ENCODE results near the gene TMEM220.
"Not testable (repeated sequence)": the region's sequence is repeated elsewhere in the genome, so short reads cannot be mapped to it uniquely, and the experiment has no call there.

TMEM220 gene

DNA sequence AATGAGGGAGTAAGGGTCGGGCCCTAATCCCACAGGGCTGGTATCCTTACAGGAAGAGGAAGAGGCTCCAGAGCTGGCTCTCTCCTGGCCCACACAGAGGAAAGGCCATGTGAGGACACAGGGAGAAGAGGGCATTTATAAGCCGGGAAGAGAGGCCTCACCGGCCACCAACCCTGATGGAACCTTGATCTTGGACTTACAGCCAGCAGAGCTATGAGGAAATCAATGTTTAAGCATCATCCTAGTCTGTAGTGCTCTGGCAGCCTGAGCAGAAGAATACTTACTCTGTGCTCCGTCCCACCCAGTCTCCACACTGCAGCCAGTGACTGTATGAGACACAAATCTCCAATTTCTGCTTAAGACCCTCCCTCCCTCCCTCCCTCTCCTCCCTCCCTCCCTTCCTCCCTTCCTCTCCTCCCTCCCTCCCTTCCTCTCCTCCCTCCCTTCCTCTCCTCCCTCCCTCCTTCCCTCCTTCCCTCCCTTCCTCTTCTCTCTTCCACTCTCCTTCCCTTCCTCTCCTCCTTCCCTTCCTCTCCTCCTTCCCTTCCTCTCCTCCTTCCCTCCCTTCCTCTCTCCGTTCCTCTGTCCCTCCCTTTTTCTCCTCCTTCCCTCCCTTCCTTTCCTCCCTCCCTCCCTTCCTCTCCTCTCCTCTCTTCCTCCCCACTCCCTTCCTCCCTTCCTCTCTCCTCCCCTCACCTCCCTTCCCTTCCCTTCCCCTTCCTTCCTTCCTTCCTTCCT, 8.9 kb upstream of the TMEM220 start:
- TF ChIP-seq, protein P1, sequence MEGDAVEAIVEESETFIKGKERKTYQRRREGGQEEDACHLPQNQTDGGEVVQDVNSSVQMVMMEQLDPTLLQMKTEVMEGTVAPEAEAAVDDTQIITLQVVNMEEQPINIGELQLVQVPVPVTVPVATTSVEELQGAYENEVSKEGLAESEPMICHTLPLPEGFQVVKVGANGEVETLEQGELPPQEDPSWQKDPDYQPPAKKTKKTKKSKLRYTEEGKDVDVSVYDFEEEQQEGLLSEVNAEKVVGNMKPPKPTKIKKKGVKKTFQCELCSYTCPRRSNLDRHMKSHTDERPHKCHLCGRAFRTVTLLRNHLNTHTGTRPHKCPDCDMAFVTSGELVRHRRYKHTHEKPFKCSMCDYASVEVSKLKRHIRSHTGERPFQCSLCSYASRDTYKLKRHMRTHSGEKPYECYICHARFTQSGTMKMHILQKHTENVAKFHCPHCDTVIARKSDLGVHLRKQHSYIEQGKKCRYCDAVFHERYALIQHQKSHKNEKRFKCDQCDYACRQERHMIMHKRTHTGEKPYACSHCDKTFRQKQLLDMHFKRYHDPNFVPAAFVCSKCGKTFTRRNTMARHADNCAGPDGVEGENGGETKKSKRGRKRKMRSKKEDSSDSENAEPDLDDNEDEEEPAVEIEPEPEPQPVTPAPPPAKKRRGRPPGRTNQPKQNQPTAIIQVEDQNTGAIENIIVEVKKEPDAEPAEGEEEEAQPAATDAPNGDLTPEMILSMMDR (IDR thresholded peaks at IDR 0.05) = no peak
- no peak for TF ChIP-seq ZFX (IDR thresholded peaks at IDR 0.05; ENCODE audit: borderline replicate concordance)
- H3K27ac ChIP-seq = no peak overlapping the region

DNA sequence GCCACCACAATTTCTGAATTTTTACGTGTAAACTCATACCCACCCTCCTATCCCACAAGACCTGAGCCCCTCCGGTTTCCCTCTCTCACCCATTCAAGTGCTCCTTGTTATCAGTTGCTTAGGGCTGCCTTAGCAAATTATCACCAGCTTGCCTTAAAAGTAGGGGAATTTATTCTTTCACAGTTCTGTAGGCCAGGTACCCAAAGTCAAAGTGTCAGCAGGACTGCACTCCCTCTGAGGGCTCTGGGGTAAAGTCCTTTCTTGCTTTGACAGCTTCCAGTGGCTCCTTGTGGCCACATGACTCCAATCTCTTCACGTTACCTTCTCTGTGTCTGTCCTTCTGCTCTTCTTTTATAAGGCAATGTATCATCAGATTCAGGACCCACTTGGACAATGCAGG, 7.9 kb upstream of the TMEM220 start:
- no peak overlapping the region for H3K27ac ChIP-seq
- TF ChIP-seq, protein P1 (IDR thresholded peaks at IDR 0.05) = no peak

DNA sequence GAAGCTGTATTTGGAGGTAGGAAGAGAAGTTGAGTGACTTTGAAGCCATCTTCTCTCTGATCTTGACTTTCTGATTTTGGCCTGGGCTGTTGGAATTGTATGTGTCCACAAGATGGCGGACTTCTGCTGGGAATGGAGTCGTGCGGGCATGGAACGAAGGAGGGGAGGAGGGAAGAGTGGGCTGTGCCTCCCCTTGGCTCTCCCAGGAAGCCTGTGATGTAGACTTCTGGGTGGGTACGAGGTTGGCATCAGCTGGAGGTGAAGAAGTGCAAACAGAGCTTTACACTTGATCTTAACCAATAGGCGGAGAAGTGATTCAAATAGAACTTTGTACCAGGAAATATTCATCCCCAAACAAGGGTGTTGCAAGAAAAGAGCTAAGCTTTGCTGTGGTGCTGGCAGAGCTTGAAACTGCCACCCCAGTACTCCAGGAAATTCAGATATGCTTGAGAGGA, 7.4 kb upstream of the TMEM220 start:
- H3K27ac ChIP-seq = no peak overlapping the region
- TF ChIP-seq, protein P1 (IDR thresholded peaks at IDR 0.05) = peak; percentile 84
- no peak for TF ChIP-seq ZFX (IDR thresholded peaks at IDR 0.05; ENCODE audit: borderline replicate concordance)

DNA sequence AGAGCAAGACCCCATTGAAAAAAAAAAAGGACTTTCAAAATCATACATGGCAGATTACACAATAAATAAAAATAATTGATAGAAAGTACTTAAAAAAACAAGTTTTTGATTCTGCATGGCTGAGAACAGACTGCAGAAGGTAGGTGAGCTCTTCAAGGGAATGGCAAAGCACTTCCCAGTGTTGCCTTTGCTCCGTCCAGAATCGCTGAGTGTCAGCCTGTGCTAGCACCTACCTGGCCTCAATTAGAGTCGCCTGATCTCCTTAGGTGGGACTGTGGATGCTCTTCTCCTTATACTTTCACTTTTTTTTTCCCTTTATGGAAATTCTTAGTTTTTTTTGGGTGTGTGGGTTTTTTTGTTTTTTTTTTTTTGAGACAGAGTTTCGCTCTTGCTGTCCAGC, 6.0 kb upstream of the TMEM220 start:
- no peak for TF ChIP-seq ZFX (IDR thresholded peaks at IDR 0.05; ENCODE audit: borderline replicate concordance)
- TF ChIP-seq, protein P1 (IDR thresholded peaks at IDR 0.05) = no peak
- no peak overlapping the region for H3K27ac ChIP-seq

DNA sequence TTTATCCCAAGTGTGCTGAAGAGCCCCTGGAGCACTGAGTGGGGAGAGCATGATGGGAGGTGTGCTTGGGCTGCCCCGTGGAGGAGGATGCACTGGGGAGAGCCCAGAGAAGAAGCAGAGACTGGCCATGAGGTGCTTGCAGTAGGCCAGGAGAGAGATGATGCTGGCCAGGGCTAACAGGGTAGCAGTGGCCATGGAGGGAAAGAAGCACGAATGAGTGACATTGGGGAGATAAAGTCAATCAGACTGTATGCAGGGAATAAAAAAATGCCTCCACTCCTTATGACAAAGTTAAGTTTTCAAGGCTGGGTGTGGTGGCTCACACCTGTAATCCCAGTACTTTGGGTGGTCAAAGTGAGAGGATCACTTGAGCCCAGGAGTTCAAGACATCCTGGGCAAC, 5.4 kb upstream of the TMEM220 start:
- TF ChIP-seq ZFX (IDR thresholded peaks at IDR 0.05; ENCODE audit: borderline replicate concordance) = no peak
- TF ChIP-seq, protein P1 (IDR thresholded peaks at IDR 0.05) = no peak
- H3K27ac ChIP-seq = no peak overlapping the region

DNA sequence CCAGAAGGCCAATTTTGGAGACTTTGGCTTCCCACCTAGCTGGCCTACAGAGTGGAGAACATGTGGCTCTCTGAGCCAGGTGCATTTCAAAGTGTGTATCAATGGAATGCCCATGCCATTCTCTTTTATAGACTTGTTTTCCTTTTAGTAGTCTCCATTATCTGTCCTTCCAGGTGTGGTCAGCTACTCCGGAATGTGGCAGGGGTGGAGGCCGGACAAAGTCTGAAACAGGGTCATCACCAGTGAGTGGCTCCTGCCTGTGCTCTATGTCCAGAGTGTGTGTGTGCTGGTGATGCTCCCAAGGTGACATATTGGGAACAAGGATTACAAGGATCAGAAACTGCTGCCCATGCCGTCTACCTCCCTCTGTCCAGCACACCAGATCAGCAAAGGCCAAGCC, 3.8 kb upstream of the TMEM220 start:
- TF ChIP-seq ZFX (IDR thresholded peaks at IDR 0.05; ENCODE audit: borderline replicate concordance) = no peak
- TF ChIP-seq, protein P1 (IDR thresholded peaks at IDR 0.05) = no peak
- no peak overlapping the region for H3K27ac ChIP-seq

DNA sequence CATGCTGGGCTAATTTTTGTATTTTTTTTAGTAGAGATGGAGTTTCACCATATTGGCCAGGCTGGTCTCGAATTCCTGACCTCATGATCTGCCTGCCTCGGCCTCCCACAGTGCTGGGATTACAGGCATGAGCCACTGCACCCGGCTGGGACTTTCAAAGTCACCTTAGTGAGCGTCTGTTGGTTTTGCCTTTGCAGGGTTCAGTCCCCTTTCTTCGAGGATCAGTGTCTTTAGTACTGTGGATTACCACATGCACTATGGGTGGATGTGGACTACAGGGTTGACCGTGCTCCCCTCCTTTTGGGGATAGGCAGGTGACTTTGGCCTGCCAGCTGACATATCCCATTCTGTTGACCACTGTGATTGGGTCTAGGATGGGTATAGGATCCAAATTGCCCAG, 2.3 kb upstream of the TMEM220 start:
- not testable (repeated sequence) for H3K27ac ChIP-seq

DNA sequence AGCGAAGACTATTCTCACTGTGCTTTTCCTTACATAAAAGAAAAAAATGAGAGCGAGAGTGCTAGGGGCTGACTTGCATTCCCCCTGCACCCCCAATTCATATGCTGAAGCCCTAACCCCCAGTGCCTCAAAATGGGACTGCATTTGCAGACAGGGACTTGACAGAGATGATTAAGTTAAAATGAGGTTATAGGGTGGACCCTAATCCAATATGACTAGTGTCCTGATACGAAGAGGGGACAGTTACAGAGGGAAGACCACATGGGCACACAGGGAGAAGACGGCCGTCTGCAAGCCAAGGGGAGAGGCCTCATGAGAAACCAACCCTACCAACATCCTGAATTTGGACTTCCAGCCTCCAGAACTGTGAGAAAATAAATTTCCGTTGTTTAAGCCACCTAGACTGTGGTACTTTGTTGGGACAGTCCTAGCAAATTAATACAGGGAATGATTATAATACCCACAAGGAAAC, 1.6 kb upstream of the TMEM220 start:
- no peak overlapping the region for H3K27ac ChIP-seq
- TF ChIP-seq, protein P1 (IDR thresholded peaks at IDR 0.05) = no peak
- TF ChIP-seq ZFX (IDR thresholded peaks at IDR 0.05; ENCODE audit: borderline replicate concordance) = no peak

DNA sequence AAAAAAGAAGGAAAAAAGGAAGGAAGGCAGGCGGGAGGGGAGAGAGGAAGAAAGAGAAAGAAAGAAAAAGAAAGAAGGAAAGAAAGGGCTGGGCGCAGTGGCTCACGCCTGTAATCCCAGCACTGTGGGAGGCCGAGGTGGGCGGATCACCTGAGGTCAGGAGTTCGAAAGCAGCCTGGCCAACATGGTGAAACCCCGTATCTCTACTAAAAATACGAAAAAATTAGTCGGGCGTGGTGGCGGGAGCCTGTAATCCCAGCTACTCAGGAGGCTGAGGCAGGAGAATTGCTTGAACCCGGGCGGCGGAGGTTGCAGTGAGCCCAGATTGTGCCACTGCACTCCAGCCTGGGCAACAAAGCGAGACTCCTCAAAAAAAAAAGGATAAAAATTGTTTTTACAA, 424 bp upstream of the TMEM220 start:
- H3K27ac ChIP-seq = not testable (repeated sequence)
